Stimulated activated naive CD8-positive, alpha-beta T cell treated with anti-CD3 and anti-CD28 coated beads, Interleukin-15, Interleukin-2, amounts not matched to agents 100 U/mL and 50 U/mL, for 24 hours (primary cell): ENCODE measurements around the gene RNF4.

Experiments used
- ATAC-seq: fragments of 150-1000 bp; cut with Tn5 transposase; one replicate; pipeline ENCODE4 v1.10.0; 2021
- DNase-seq: peaks from one replicate; pipeline ENCODE4 v3.0.0; 2021

The RNF4 gene

GRCh38 chr4:2437475-2438215 is 31.3 kb upstream of the RNF4 start:
- DNase-seq (no peak), ATAC-seq (no peak)

DNA sequence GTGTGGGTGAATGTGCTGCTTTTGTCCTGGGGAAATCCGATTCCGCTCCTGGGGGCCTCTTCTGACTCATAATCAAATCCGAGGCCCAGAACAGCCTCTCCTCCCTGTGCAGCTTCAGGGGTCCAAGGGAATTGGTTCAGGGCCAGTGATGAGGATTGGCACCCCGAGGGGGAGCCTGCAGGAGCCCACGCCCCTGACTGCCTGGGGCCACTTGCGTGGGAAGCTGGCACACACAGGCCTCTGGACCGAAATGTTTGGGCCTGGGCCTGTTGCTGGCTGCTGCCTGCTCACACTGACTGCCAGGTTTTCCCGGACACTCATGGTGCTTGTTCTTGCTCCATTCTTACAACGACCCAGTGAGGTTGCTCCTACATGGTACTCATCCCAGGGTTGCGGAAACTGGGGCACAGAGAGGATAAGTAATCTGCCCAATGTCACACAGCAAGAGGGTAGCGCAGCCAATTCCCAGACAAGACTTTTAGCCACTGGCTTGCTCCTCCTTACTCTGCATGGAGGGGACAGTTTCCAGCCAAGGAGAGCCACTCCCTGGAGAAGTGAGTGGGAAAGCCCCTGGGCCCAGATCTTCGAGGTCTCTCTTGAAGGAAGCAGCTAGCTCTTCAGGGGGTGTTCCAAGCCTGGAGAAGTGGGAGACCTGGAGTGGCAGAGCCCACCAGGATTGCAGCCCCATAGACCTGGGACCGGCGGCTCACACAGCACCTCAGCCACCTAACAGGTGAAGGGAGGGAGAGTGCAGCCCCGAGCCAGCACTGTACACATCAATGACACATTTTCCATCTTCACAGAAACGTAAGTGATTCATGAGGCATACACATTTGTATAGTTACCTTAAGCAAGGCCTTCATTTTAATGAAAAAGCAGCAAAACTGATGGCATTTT is 29.8 kb upstream of the RNF4 start:
- no peak for ATAC-seq
- DNase-seq = no peak

- DNase-seq (peak; percentile 85), ATAC-seq (peak; percentile 95)
These were observed 27.3 kb upstream of the RNF4 start for GRCh38 chr4:2441393-2442174.

- DNase-seq (no peak), ATAC-seq (no peak)
These were observed 26.5 kb upstream of the RNF4 start for GRCh38 chr4:2442175-2442993.

DNA sequence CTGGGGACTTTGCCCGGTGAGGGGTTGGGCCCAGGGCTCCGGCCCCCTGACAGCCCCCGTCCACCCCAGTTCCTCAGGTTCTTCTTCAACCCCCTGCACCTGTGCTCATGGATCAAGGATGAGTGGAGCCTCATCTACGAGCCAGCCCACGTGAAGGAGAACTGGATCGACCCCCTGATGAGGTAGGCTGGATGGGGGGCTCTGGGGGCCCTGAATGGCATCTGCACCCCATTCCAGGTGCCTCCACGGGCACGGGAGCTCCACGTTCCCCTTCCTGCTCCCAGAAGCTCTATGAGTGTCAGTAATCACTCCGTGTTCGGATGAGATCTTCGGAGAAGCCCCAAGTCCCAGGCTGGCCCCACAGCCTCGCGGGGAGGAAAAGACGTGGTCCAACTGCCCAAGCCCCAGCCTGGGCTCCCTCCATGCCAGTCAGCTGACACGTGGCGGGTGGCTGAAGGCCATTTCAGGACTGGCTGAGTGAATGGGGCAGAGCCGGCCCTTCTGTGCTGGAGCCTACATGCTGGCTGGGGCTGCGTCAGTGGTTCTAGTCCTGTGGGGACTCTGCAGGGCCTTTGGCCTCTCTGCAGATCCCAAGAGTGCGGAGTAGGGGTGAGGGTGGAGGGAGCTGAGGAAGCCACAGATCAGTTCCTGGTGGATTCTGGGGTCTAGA is 25.7 kb upstream of the RNF4 start:
- DNase-seq (no peak), ATAC-seq (no peak)

- no peak for ATAC-seq
- no peak for DNase-seq
These were observed 24.8 kb upstream of the RNF4 start for GRCh38 chr4:2443956-2444740.

DNA sequence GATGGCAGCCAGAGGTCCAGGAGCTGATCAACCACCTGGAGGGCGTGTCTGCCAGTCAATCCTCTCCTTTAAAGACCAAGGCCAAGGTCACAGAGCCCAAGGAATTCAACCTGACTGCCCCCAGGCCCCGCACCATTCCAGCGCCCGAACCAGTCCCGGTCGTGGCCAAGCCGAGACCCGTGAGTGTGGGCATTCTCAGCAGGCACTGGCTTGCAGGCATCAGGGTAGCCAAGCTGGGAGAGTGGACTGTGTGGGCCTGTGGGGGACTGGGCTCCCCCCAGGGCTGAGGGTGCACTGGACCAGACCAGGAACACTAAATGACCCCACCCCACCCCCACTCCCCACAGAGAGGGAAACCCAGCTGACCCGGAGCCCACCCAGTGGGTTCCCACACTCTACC is 23.8 kb upstream of the RNF4 start:
- DNase-seq (no peak), ATAC-seq (no peak)

GRCh38 chr4:2445571-2445970 is 23.3 kb upstream of the RNF4 start:
- DNase-seq (no peak), ATAC-seq (no peak)

GRCh38 chr4:2446656-2447564 is 22.0 kb upstream of the RNF4 start:
- no peak for ATAC-seq
- DNase-seq = no peak

GRCh38 chr4:2448589-2448988 is 20.3 kb upstream of the RNF4 start:
- ATAC-seq (no peak), DNase-seq (no peak)

GRCh38 chr4:2449051-2449450 is 19.9 kb upstream of the RNF4 start:
- no peak for ATAC-seq
- no peak for DNase-seq

DNA sequence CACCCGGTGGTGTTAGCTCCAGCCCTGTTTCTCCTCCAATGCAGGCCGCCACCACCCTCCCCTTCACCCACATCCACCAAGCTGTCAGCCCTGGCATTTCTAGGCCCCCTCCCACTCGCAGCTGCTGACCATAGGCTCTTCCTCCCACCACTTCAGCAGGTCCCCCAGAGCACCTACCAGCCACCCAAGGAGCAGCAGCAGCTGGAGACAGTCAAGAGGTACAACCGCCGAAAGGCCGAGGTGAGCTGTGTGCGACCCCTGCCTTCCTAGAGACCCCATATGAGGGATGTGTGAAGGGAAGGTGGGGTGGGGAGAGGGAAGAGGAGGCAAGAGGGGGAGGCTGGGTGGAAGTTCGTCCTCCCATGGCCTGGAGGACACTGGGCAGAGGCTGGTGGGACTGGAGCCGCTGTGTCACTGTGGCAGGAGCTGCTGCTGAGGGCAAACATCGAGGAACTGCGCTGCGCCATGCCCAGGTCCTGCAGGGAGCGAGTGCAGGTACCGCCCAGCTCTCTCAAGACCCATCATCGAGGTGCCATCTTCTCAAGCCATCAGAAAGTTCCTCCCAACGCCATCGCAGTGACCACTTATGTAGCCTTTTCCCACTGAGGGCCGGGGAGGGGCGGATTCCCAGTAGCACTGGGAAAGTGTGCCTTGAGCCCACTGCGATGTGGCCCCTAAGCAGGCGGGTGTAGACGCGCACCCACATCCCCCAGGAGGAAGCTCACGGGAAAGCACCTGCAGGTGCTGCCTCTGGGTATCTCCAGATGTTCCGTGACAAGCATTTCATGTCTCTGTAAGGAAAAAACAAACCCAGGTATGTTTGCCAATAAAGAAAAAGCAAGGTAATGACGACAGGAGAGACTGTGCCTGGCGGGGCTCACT is 19.2 kb upstream of the RNF4 start:
- ATAC-seq = no peak

DNA sequence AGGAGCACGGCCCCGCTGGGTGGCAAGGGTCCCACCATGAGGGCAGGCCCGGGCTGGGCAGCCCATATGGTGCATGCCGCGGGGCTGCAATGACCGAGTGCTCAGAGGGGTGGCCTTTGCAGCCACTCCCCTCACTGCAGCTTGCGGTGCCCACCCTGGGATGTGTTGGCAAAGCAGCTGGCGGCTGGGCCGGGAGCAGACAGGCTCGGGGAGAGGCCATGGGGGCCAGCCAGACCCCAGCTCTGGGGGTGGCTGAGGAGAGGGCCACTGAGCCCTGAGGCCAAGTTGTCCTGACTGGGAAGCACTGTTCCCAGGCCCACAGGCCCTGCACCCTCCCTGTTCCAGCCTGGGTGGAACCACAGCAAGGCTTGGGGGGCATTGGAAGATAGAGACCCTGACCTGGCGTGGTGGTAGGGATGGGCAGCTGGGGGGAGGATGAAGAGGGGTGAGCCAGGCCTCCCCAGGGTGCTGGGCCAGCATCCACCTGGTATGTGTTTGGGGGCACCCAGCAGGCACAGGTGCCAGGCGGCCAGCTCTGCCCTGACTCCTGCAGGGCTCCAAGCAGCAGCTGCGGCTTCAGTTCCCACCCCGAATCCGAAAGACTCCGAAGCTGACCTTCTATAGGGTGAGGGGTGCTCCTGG is 18.4 kb upstream of the RNF4 start:
- no peak for ATAC-seq
- no peak for DNase-seq

More for the DNA sequence above, 19.2 kb upstream of the RNF4 start:
- no peak for DNase-seq

DNA sequence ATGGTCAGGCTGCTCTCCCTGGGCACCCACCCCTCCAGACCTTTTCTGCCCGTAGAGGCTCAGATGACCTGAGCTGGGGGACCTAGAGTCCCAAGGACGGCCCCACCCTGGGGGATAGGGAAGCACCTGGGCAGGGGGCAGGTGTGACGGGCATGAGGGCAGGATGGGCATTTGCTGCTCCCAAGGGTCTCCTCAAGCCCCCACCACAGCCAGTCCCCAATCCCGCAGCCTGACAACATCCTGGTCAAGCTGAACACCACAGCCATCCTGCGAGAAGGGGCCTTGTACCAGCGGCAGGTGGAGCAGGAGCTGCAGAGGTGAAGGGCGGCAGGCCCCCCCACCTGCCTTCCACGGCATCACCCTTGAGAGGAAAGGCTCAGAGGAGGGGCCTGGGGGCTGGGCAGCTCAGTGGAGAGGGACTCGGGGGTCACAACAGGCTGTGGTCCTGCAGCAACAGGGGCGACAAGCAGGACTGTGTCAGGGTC is 17.8 kb upstream of the RNF4 start:
- ATAC-seq (no peak), DNase-seq (no peak)

- no peak for ATAC-seq
These were observed 16.8 kb upstream of the RNF4 start for GRCh38 chr4:2451821-2452785.

More at GRCh38 chr4:2451821-2452785, 16.8 kb upstream of the RNF4 start:
- DNase-seq = no peak
